ENCODE results near the gene PARP3.

PARP3 gene

GRCh38 chr3:51948016-51948580 lies 5.9 kb downstream of the PARP3 start:
- no peak for DNase-seq (ENCODE audit: low spot score)

DNA sequence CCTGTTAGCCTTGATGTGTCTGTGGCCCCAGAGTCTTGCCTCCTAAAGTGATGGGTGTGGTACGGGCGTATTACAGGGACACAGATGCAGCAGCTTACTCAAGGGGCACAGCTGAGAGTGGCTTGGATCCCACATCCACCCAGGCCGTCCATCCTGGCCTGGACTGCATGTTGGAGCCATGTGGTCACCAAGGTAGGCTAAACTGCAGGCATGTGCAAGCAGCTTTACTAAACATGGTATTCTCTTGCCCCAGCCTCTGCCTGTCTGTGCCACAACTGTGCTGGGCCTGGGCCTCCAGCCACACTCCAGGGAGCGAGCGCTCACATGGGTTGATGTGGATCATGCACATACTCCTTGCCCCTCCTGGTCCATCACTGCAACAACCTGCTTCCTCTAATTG lies 7.0 kb downstream of the PARP3 start:
- no peak for DNase-seq (ENCODE audit: low spot score)

GRCh38 chr3:51950899-51951298 lies 8.7 kb downstream of the PARP3 start:
- no peak for DNase-seq (ENCODE audit: low spot score)

GRCh38 chr3:51953445-51953844 lies 11.3 kb downstream of the PARP3 start:
- DNase-seq (ENCODE audit: low spot score) = no peak

DNA sequence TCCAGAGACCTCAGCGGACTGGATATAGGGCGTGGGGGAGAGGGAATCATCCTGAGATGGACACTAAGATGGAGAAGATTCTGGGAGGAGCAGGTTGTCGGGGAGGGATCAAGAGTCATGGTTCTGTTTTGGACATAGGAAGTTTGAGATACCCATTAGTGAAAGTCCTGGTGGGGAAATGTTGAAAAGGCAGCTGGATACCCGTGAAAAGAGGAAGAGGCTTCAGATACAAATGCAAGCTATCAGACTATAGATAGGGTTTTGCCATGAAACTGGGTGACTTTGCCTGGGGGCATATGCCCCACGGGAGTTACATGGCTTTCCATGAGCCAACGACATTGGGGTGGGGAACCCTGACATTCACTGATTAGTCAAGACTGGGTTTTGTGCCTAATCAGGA lies 11.9 kb downstream of the PARP3 start:
- DNase-seq (ENCODE audit: low spot score) = no peak

- DNase-seq (ENCODE audit: low spot score) = no peak
Observed at GRCh38 chr3:51954713-51955112, 12.6 kb downstream of the PARP3 start.

GRCh38 chr3:51955175-51955892 lies 13.2 kb downstream of the PARP3 start, which contains the start of gene GPR62:
Gene GPR62, plus strand, starts transcription at chr3:51955381. Its CDS starts 272 bp downstream, at chr3:51955653.
- no peak for DNase-seq (ENCODE audit: low spot score)

DNA sequence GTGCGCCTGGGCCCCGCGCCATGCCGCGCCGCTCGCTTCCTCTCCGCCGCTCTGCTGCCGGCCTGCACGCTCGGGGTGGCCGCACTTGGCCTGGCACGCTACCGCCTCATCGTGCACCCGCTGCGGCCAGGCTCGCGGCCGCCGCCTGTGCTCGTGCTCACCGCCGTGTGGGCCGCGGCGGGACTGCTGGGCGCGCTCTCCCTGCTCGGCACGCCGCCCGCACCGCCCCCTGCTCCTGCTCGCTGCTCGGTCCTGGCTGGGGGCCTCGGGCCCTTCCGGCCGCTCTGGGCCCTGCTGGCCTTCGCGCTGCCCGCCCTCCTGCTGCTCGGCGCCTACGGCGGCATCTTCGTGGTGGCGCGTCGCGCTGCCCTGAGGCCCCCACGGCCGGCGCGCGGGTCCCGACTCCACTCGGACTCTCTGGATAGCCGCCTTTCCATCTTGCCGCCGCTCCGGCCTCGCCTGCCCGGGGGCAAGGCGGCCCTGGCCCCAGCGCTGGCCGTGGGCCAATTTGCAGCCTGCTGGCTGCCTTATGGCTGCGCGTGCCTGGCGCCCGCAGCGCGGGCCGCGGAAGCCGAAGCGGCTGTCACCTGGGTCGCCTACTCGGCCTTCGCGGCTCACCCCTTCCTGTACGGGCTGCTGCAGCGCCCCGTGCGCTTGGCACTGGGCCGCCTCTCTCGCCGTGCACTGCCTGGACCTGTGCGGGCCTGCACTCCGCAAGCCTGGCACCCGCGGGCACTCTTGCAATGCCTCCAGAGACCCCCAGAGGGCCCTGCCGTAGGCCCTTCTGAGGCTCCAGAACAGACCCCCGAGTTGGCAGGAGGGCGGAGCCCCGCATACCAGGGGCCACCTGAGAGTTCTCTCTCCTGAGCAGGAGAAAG lies 14.0 kb downstream of the PARP3 start:
- no peak for DNase-seq (ENCODE audit: low spot score)

GRCh38 chr3:51957520-51958205 lies 15.5 kb downstream of the PARP3 start:
- no peak for DNase-seq (ENCODE audit: low spot score)

DNA sequence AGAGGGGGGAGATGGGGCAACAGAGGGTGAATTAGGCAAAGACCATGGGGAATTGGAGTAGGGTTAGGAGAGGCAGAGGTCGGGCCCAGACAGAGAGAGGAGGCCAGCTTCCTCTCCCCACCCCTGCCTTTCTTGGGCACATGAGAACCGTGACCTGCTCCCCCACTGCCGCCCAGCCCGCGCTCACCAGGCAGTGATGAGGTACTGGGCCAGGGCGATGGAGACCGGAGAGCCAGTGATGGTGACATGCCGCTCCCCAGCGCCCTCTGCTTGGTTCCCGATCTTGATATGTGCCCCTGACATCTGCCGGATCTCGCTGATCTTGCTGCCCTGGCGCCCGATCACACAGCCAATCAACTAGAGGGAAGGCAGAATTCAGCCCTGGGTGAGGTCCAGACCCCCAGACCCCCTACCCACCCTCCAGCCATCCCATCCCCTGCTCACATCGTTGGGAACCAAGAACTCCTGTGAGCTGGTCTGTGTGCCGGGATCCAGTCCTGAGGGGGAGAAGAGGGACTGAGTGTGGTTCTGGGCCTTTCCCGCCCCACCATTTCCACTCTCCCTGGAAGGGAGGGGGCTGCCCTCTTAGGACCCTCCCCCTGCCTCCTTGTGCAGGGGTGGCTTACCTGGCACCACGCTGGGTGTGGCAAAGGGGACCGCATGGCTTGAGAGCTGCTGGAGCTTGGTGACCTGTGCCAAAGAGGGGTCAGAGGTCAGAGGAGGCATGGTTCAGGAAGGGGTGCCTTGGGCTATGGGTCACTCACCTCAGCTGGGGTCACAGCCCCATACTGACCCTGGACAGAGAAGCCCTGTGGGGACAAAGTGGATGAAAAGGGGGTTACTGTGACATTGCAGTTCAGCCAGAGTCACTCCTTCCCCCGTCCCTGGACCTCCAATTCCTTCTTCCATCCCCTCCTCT lies 16.7 kb downstream of the PARP3 start:
- DNase-seq (ENCODE audit: low spot score) = no peak

GRCh38 chr3:51959651-51960050 lies 17.5 kb downstream of the PARP3 start:
- no peak for DNase-seq (ENCODE audit: low spot score)

DNA sequence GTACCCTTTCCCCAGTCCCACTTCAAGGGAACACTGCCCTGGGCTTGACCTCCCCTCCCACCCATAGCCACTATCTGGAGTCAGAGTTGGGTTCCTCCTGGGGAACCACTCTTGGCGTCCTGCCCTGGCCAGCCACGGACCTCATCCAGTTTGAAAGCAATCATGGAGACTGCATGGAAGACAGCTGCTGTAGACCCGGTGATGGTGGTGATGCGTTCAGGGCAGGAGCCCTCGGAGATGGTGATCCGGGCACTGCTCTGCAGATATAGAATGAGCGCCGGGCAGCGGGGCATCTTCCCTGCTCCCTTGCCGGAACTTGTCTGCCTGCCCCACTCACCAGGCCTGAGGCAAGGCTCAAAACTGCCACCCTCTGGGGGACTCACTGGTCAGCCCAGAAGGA lies 18.2 kb downstream of the PARP3 start:
- no peak for DNase-seq (ENCODE audit: low spot score)

- no peak for DNase-seq (ENCODE audit: low spot score)
Observed at GRCh38 chr3:51961011-51961410, 18.8 kb downstream of the PARP3 start.

DNA sequence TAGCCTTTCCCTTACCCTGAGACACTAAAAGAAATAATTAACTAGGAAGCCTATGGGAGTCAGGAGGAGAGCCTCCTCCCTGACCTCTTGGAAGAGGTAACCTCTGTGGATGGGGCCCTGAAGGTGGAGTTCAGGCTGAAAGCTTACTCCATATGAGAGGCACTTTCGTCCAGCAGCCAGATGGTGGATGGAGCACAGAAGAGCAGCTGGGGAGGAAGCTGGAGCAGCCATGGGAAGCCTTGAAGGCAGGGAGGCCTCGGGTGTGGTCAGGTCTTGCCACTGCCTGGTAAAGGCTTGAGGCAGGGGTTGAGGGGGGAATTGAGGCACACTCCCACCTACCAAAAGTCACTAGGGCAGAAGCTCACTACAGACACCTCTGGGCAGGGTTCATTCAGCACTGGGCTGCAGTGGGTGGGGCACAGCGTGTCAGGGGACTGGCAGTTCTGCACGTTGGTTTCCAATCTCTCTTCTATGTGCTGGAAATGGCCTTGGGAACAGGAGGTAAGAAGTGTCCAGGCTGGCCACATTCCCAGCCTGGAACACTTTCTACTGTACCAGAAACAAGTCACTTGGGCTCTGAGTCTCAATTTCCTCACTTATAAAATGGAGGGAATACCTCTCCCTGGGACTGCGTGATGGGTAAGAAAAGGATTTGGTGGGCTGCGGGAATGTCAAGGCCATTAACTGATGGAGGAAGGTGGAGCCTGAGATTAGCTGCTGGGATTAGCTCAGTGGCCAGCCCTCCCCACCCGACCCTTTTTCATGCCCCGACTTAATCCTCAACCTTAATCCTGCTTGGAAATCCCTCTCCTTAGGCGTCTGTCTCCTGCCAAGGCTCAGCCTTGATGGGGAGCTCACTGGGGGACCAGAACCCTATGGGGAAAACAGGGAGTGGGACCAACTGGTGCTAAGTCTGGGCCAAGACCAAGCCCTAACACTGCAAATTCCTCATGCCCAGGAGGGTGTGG lies 19.7 kb downstream of the PARP3 start:
- no peak for DNase-seq (ENCODE audit: low spot score)

DNA sequence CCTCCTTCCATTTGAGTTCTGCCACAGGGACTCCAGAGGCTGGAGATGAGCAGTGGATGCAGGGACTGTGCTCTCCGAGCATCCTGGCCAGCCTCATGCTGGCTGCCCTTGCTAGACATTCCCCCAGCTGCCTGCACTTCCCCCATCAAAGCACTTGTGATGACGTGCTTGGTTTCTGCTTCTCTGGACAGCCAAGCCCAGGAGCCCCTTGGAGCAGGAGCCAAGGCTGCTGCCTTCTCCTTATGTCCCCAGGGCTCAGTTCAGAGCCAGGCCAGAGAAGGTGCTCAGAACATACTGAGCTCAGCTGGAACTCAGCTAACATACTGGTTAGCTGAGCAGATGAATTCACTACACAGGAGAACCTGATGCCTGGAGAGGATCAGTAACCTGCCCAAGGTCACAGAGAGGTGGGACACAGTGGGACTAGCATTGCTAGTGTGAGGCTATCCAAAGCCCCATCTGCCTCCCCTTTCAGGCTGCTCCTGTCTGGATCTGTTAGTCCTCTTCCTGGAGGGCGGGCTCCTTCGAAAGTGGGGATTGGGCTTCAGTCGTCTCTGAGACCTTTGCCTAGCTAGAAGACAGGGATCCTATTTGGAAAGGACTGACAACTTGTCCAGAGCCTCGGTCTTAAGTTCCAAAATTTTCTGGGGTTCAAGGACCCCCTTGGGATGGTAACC lies 20.8 kb downstream of the PARP3 start:
- DNase-seq (ENCODE audit: low spot score) = no peak

GRCh38 chr3:51963951-51964451 lies 21.8 kb downstream of the PARP3 start:
- DNase-seq (ENCODE audit: low spot score) = no peak

- no peak for DNase-seq (ENCODE audit: low spot score)
Observed at GRCh38 chr3:51964521-51964920, 22.4 kb downstream of the PARP3 start.

DNA sequence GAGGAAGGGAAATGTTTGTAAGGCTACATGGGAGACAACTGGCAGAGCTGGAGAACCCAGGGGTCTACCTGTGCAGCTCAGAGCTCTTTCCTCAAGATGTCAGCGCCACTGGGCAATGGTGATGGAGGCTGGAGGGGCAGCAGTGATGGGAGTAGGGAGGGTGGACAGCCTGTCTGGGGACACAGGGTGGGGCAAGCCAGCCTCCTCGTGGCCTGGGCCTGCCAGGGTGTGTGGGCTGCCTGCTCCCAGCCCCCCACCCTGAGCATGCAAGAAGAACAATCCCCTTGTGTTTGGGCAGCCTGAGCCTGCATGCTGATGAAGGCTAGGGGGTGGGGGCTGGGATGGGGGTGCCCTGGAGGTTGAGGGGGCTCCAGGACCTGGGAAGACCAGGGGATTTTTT lies 23.9 kb downstream of the PARP3 start:
- DNase-seq (ENCODE audit: low spot score) = no peak

DNA sequence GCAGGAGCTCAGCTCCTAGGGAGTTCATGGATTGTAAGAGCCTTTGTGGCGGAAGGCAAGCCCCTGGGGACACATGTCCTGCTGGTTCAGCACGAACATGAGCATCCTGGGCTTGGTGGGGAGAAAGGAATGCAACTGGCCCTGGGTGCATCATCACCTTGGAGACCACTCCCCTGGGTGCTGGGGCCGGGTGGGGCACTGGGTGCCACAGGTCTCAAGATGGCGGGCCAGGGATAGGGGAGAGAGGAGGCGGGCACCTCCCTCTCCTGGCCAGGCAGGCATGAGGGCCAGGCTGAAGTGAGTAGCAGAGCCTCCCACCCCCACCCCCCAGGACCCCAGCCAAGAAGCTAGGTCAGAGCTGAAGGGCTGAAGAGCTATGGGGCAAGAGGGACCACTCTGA lies 24.3 kb downstream of the PARP3 start:
- DNase-seq (ENCODE audit: low spot score) = no peak
